ENCODE data around the gene WDR93. TPM values are rescaled to one million over a fixed set of nuclear protein-coding genes. Genes with fewer than 3 reads are reported as not detected.

WDR93 gene
- total and polyA plus RNA-seq, 2 donors (not counting 1 experiment from before 2014, with no cell fraction given) = 0.12 TPM; not detected in 1

GRCh38 chr15:89735773-89736172 is 45.2 kb downstream of the WDR93 start:
- Histone ChIP-seq H3K9ac (ENCODE audit: low read length) (no peak overlapping the region), H3K79me2 (ENCODE audit: control insufficient read depth, insufficient read depth, low read length) (no peaks in the 10 kb centered on the region), H4K20me1 (ENCODE audit: control insufficient read depth, insufficient read depth, low read length, poor library complexity, severe bottlenecking) (no peaks in the 10 kb centered on the region), H3K4me3 (ENCODE audit: control extremely low read depth in 1 of 5, extremely low read depth in 1 of 5, insufficient read depth in 1 of 5, low read depth in 2 of 5, low read length in 4 of 5) (no peak overlapping the region), H3K4me1 (ENCODE audit: control insufficient read depth in 2 of 2, insufficient read depth in 2 of 2, low read length in 2 of 2) (peaks cover 0 to 2% of the 10 kb centered on the region in 2 donors), H3K36me3 (replicated peaks in 1 of 2; ENCODE audit: control extremely low read depth in 1 of 2, control insufficient read depth in 1 of 2, extremely low read depth in 1 of 2, insufficient read depth in 2 of 2, low read length in 1 of 2) (no peaks in the 10 kb centered on the region), H3K27ac (ENCODE audit: low read length in 2 of 2) (no peak overlapping the region), H3K4me2 (replicated peaks; ENCODE audit: low read depth, low read length, poor library complexity, severe bottlenecking) (no peak overlapping the region), H3K27me3 (replicated peaks in 1 of 4; ENCODE audit: control extremely low read depth in 1 of 4, control insufficient read depth in 3 of 4, insufficient read depth in 4 of 4, low read length in 3 of 4) (peaks cover 0 to 15% (median 0%) of the 10 kb centered on the region in 4 experiments), H2AFZ (ENCODE audit: insufficient read depth, low read depth, low read length, poor library complexity, severe bottlenecking) (no peak overlapping the region), H3K9me3 (ENCODE audit: control extremely low read depth in 1 of 3, control insufficient read depth in 2 of 3, insufficient read depth in 1 of 3, low read length in 2 of 3) (no peaks in the 10 kb centered on the region)
- Mint-ChIP-seq H3K4me3 (no peak overlapping the region), H3K27me3 (peaks cover 45% of the 10 kb centered on the region), H3K4me1 (peaks cover 3% of the 10 kb centered on the region), H3K27ac (no peak overlapping the region), H3K9me3 (ENCODE audit: insufficient read depth) (no peaks in the 10 kb centered on the region)
- TF ChIP-seq CTCF (IDR thresholded peaks at IDR 0.05) = no peak
- TF ChIP-seq EZH2 (IDR thresholded peaks at IDR 0.05; ENCODE audit: borderline replicate concordance, insufficient read depth, low read depth, low read length, poor library complexity, severe bottlenecking) = no peak
- no peak for ATAC-seq (ENCODE audit: low read depth)
- ChIA-PET POLR2A (no interaction called here), CTCF (interaction anchor here (1.8 kb wide), 1 partner anchor 139 kb away, joined by 8 read pairs; no protein-coding TSS in a partner anchor)
- 73% methylated on average over 4 of the region's 4 CpGs for WGBS (ENCODE audit: insufficient coverage)
- no peak for DNase-seq
- intact Hi-C loops (cut with micrococcal nuclease) = no loop called here

GRCh38 chr15:89740137-89740536 is 49.5 kb downstream of the WDR93 start:
- TF ChIP-seq EZH2 (IDR thresholded peaks at IDR 0.05; ENCODE audit: borderline replicate concordance, insufficient read depth, low read depth, low read length, poor library complexity, severe bottlenecking) (no peak), CTCF (IDR thresholded peaks at IDR 0.05) (peak; percentile 96)
- H4K20me1 ChIP-seq (ENCODE audit: control insufficient read depth, insufficient read depth, low read length, poor library complexity, severe bottlenecking) = no peaks in the 10 kb centered on the region
- H3K27ac Mint-ChIP-seq = no peak overlapping the region
- H3K27ac ChIP-seq (ENCODE audit: low read length in 2 of 2) = no peak overlapping the region
- H3K4me2 ChIP-seq (replicated peaks; ENCODE audit: low read depth, low read length, poor library complexity, severe bottlenecking) = peak overlapping the region; percentile 43
- POLR2A ChIA-PET = no interaction called here
- peaks cover 3% of the 10 kb centered on the region for H3K4me1 Mint-ChIP-seq
- no CpG with 5 or more reads among the region's 8 CpGs for WGBS (ENCODE audit: insufficient coverage)
- peak overlapping the region; percentile 73 for H2AFZ ChIP-seq (ENCODE audit: insufficient read depth, low read depth, low read length, poor library complexity, severe bottlenecking)
- H3K27me3 Mint-ChIP-seq = peaks cover 25% of the 10 kb centered on the region
- no peaks in the 10 kb centered on the region for H3K79me2 ChIP-seq (ENCODE audit: control insufficient read depth, insufficient read depth, low read length)
- H3K27me3 ChIP-seq (replicated peaks in 1 of 4; ENCODE audit: control extremely low read depth in 1 of 4, control insufficient read depth in 3 of 4, insufficient read depth in 4 of 4, low read length in 3 of 4) = peaks cover 0 to 4% (median 0%) of the 10 kb centered on the region in 4 experiments
- DNase-seq (peak; percentile 82), ATAC-seq (ENCODE audit: low read depth) (peak; percentile 87)
- no peaks in the 10 kb centered on the region for H3K36me3 ChIP-seq (replicated peaks in 1 of 2; ENCODE audit: control extremely low read depth in 1 of 2, control insufficient read depth in 1 of 2, extremely low read depth in 1 of 2, insufficient read depth in 2 of 2, low read length in 1 of 2)
- no peak overlapping the region for H3K9ac ChIP-seq (ENCODE audit: low read length)
- peaks cover 0 to 2% of the 10 kb centered on the region in 2 donors for H3K4me1 ChIP-seq (ENCODE audit: control insufficient read depth in 2 of 2, insufficient read depth in 2 of 2, low read length in 2 of 2)
- intact Hi-C loops (cut with micrococcal nuclease) = loop anchor here (1.0 kb wide), 4 partner anchors 135 to 346 kb away; partner anchors contain the start of gene AP3S2
- H3K9me3 Mint-ChIP-seq (ENCODE audit: insufficient read depth) = no peaks in the 10 kb centered on the region
- no peak overlapping the region for H3K4me3 ChIP-seq (ENCODE audit: control extremely low read depth in 1 of 5, extremely low read depth in 1 of 5, insufficient read depth in 1 of 5, low read depth in 2 of 5, low read length in 4 of 5)
- H3K4me3 Mint-ChIP-seq = peak overlapping the region; percentile 41
- CTCF ChIA-PET = interaction anchor here (0.6 to 4.7 kb wide), 20 partner anchors 8 to 1532 kb away, joined by 3 to 93 read pairs (median 4); partner anchors contain the start of genes AP3S2 and MESP1
- no peaks in the 10 kb centered on the region for H3K9me3 ChIP-seq (ENCODE audit: control extremely low read depth in 1 of 3, control insufficient read depth in 2 of 3, insufficient read depth in 1 of 3, low read length in 2 of 3)
